Tibial nerve (tissue), 4 donors: ENCODE data around the gene PCED1B. TPM values are rescaled to one million over a fixed set of nuclear protein-coding genes. Genes with fewer than 3 reads are reported as not detected.

ENCODE experiments used
- DNase-seq, 2 donors: peaks; one replicate each; pipeline ENCODE4 v3.0.0-alpha.2; 2019; ENCODE audit warnings: low spot score in 2 of 2
- H3K27ac ChIP-seq, 4 donors: fragments of 200-600 bp; sonication (generic) in 3 of 4; one replicate each; pipeline ENCODE4 v1.5.1; 2017 to 2019; ENCODE audit warnings: mild to moderate bottlenecking in 1 of 4
- H3K27me3 ChIP-seq, 2 donors: fragments of 200-600 bp; sonication (generic) in 1 of 2; one replicate each; pipeline versions ENCODE4 v1.5.1 to v1.6.0; 2017 to 2019
- H3K36me3 ChIP-seq, 3 donors: fragments of 200-600 bp; sonication (generic); one replicate each; pipeline ENCODE4 v1.5.1; 2018 to 2019
- H3K4me1 ChIP-seq, 4 donors: fragments of 200-600 bp; sonication (generic) in 3 of 4; one replicate each; pipeline ENCODE4 v1.5.1; 2017 to 2019
- H3K4me3 ChIP-seq, 4 donors: fragments of 200-600 bp; sonication (generic) in 3 of 4; one replicate each; pipeline ENCODE4 v1.5.1; 2017 to 2019; ENCODE audit warnings: mild to moderate bottlenecking in 1 of 4, moderate library complexity in 1 of 4
- H3K9me3 ChIP-seq, 4 donors: fragments of 200-600 bp; sonication (generic) in 3 of 4; one replicate each; pipeline ENCODE4 v1.5.1; 2017 to 2019
- CTCF ChIP-seq, 5 experiments: fragments of 200-600 bp in 3 of 5; fragments of 450-650 bp in 2 of 5; sonication (generic) in 3 of 5; IDR thresholded peaks; one replicate each; pipeline ENCODE4 v1.5.1; 2016 to 2019; ENCODE audit warnings: antibody characterized with exemption in 5 of 5, mild to moderate bottlenecking in 3 of 5, moderate library complexity in 2 of 5
- EP300 ChIP-seq, 2 donors: sonication (generic); formaldehyde crosslinking; IDR thresholded peaks; one replicate each; pipeline ENCODE4 v1.6.1; 2017; ENCODE audit warnings: antibody characterized with exemption in 2 of 2, mild to moderate bottlenecking in 1 of 2
- POLR2A ChIP-seq, 2 donors: fragments of 450-650 bp; IDR thresholded peaks; one replicate each; pipeline ENCODE4 v1.6.1; 2017; ENCODE audit warnings: antibody characterized with exemption in 2 of 2, mild to moderate bottlenecking in 2 of 2, moderate library complexity in 2 of 2
- WGBS, 2 donors: methylation state at CpG; one replicate each; pipeline ENCODE4 v1.1.5; 2018; 5-methylcytosine and 5-hydroxymethylcytosine counted together
- total RNA-seq, 4 donors: library from RNA; depleted of rRNA; stranded (reverse); fragments of >200 nt; gene quantifications; one replicate each; pipeline ENCODE4 v1.1.0, GENCODE V29; 2016

The PCED1B gene
- total RNA-seq, 4 donors from 2014 or later = 0.90 to 2.9 (median 2.2) TPM; not detected in 1

GRCh38 chr12:47234576-47235141 is 155.2 kb downstream of the PCED1B start:
- H3K27me3 ChIP-seq = no peaks in the 10 kb centered on the region
- no peak overlapping the region for H3K4me3 ChIP-seq
- H3K9me3 ChIP-seq = no peaks in the 10 kb centered on the region
- peaks cover 0 to 16% (median 0%) of the 10 kb centered on the region in 3 donors for H3K36me3 ChIP-seq
- DNase-seq = no peak
- TF ChIP-seq EP300 (IDR thresholded peaks at IDR 0.05) (no peak), CTCF (IDR thresholded peaks at IDR 0.05) (no peak), POLR2A (IDR thresholded peaks at IDR 0.05) (no peak)
- 91 to 93% methylated on average over 14 of the region's 14 CpGs for WGBS, 2 donors
- H3K27ac ChIP-seq = no peak overlapping the region
- H3K4me1 ChIP-seq = peaks cover 0 to 5% (median 0%) of the 10 kb centered on the region in 4 donors

GRCh38 chr12:47235258-47236040 is 156.0 kb downstream of the PCED1B start:
- peaks cover 0 to 5% (median 0%) of the 10 kb centered on the region in 4 donors for H3K4me1 ChIP-seq
- no peak for TF ChIP-seq CTCF (IDR thresholded peaks at IDR 0.05)
- no peak for TF ChIP-seq EP300 (IDR thresholded peaks at IDR 0.05)
- no peak for TF ChIP-seq POLR2A (IDR thresholded peaks at IDR 0.05)
- no peak overlapping the region for H3K27ac ChIP-seq
- no peak for DNase-seq
- H3K36me3 ChIP-seq = peaks cover 0 to 16% (median 0%) of the 10 kb centered on the region in 3 donors
- no peaks in the 10 kb centered on the region for H3K9me3 ChIP-seq
- H3K27me3 ChIP-seq = no peaks in the 10 kb centered on the region
- no peak overlapping the region for H3K4me3 ChIP-seq
- 97 to 98% methylated on average over 48 of the region's 48 CpGs for WGBS, 2 donors

GRCh38 chr12:47236109-47236714 is 156.8 kb downstream of the PCED1B start:
- Histone ChIP-seq H3K4me1 (peaks cover 0 to 5% (median 0%) of the 10 kb centered on the region in 4 donors), H3K27me3 (no peaks in the 10 kb centered on the region), H3K36me3 (peaks cover 0 to 16% (median 0%) of the 10 kb centered on the region in 3 donors), H3K27ac (peak overlapping the region in 1 of 4 donors; percentile 22), H3K4me3 (no peak overlapping the region), H3K9me3 (no peaks in the 10 kb centered on the region)
- 87% methylated on average over 13 of the region's 13 CpGs for WGBS, 2 donors
- DNase-seq = no peak
- TF ChIP-seq EP300 (IDR thresholded peaks at IDR 0.05) (no peak), POLR2A (IDR thresholded peaks at IDR 0.05) (no peak), CTCF (IDR thresholded peaks at IDR 0.05) (no peak)

- WGBS, 2 donors = 76 to 91% methylated on average over 1 of the region's 1 CpG
- peaks cover 0 to 1% (median 0%) of the 10 kb centered on the region in 4 donors for H3K9me3 ChIP-seq
- peaks cover 0 to 16% (median 0%) of the 10 kb centered on the region in 3 donors for H3K36me3 ChIP-seq
- H3K4me1 ChIP-seq = peaks cover 0 to 5% (median 0%) of the 10 kb centered on the region in 4 donors
- no peak overlapping the region for H3K27ac ChIP-seq
- DNase-seq = no peak
- TF ChIP-seq EP300 (IDR thresholded peaks at IDR 0.05) (no peak), CTCF (IDR thresholded peaks at IDR 0.05) (no peak), POLR2A (IDR thresholded peaks at IDR 0.05) (no peak)
- H3K4me3 ChIP-seq = no peak overlapping the region
- H3K27me3 ChIP-seq = no peaks in the 10 kb centered on the region
These were observed 158.4 kb downstream of the PCED1B start for GRCh38 chr12:47237751-47238211.
